SJCRH30 (cell line): Measurements from ENCODE around the gene VWA5A. TPM values are rescaled to one million over a fixed set of nuclear protein-coding genes. Genes with fewer than 3 reads are reported as not detected.
A peak's percentile ranks its signal among the peaks of the same experiment; 100 is the strongest.

Experiments
- DNase-seq, 2 experiments: peaks; one replicate each; pipeline ENCODE4 v3.0.0-alpha.2; 2015 to 2020
- H3K27ac ChIP-seq: fragments of 250-450 bp; sonication (Bioruptor Pico); 2 replicates; pipeline ENCODE4 v1.5.1; 2020; ENCODE audit warnings: mild to moderate bottlenecking, moderate library complexity
- H3K27me3 ChIP-seq: fragments of 250-450 bp; sonication (Bioruptor Pico); 2 replicates; pipeline ENCODE4 v1.5.1; 2020; ENCODE audit warnings: mild to moderate bottlenecking, moderate library complexity
- H3K36me3 ChIP-seq: fragments of 250-450 bp; sonication (Bioruptor Pico); 2 replicates; pipeline ENCODE4 v1.5.1; 2020; ENCODE audit warnings: mild to moderate bottlenecking, moderate library complexity
- H3K4me1 ChIP-seq: fragments of 250-450 bp; sonication (Bioruptor Pico); 2 replicates; pipeline ENCODE4 v1.5.1; 2020; ENCODE audit warnings: mild to moderate bottlenecking, moderate library complexity
- H3K4me3 ChIP-seq: fragments of 250-450 bp; sonication (Bioruptor Pico); 2 replicates; pipeline ENCODE4 v1.5.1; 2020; ENCODE audit warnings: mild to moderate bottlenecking, moderate library complexity
- H3K9me3 ChIP-seq: fragments of 250-450 bp; sonication (Bioruptor Pico); replicated peaks from 2 replicates; pipeline ENCODE4 v1.5.1; 2020; ENCODE audit warnings: mild to moderate bottlenecking, moderate library complexity
- total RNA-seq: library from RNA; depleted of rRNA; stranded (reverse); fragments of >200 nt; shearing (Covaris generic); gene quantifications from 2 replicates; pipeline ENCODE4 v1.2.3, GENCODE V29; 2014; rRNA removed

The VWA5A gene, protein sequence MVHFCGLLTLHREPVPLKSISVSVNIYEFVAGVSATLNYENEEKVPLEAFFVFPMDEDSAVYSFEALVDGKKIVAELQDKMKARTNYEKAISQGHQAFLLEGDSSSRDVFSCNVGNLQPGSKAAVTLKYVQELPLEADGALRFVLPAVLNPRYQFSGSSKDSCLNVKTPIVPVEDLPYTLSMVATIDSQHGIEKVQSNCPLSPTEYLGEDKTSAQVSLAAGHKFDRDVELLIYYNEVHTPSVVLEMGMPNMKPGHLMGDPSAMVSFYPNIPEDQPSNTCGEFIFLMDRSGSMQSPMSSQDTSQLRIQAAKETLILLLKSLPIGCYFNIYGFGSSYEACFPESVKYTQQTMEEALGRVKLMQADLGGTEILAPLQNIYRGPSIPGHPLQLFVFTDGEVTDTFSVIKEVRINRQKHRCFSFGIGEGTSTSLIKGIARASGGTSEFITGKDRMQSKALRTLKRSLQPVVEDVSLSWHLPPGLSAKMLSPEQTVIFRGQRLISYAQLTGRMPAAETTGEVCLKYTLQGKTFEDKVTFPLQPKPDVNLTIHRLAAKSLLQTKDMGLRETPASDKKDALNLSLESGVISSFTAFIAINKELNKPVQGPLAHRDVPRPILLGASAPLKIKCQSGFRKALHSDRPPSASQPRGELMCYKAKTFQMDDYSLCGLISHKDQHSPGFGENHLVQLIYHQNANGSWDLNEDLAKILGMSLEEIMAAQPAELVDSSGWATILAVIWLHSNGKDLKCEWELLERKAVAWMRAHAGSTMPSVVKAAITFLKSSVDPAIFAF
- total RNA-seq, result 34.7 and 38.1 TPM in 2 replicates

DNA sequence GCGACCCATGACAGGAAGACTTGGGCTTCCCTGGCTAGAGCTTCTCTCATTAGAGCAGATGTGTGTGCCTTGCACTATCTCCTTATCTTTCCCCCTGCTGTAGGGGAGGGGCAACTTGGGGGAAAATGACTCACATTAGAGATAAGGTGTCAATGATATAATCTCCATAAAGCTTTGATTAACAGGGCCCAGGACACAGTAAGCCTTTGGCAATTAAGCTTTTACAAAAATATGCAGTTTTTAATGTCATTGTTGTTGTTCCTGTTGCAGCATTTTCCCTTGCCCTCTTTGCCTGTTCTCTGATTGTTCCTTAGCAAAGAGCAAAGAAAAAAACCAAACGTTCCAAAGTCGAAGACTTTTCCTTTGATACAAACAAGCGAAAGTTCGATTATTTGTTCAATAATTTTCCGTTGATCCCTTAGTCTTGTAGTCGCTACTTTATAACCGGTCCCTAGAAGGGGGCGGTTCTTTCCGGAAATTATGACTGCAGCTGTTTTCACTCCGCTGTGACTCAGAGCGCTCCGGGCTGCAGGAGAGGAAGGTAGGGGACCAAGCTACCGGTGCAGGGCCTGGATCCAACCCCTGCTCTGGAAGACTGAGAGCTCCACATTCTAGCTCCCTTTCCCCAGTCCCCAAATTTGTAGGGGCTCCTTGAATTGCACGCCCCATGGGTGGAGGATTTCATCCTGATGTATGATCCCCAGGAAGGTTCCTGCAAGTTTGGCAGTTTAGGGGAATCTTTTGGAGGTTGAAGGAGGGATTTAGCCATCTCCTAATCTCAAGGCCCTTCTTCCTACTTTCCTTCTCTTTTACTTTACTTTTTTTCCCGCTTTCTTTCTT lies at the start of gene VWA5A:
TSS of gene VWA5A (plus strand) at position 509 of the 840 bp plus-strand sequence. CDS start 2,062 bp downstream, outside the sequence.
- Histone ChIP-seq H3K9me3 (no peaks in the 10 kb centered on the region), H3K4me3 (peak within 1 kb of the TSS; percentile 72), H3K36me3 (peaks cover 8% of the 10 kb centered on the region), H3K27me3 (no peaks in the 10 kb centered on the region), H3K27ac (peak within 1 kb of the TSS; percentile 58), H3K4me1 (peaks cover 4% of the 10 kb centered on the region; the same call in 1 of the 2 replicates)
- DNase-seq, result peak; percentile 82 to 87

DNA sequence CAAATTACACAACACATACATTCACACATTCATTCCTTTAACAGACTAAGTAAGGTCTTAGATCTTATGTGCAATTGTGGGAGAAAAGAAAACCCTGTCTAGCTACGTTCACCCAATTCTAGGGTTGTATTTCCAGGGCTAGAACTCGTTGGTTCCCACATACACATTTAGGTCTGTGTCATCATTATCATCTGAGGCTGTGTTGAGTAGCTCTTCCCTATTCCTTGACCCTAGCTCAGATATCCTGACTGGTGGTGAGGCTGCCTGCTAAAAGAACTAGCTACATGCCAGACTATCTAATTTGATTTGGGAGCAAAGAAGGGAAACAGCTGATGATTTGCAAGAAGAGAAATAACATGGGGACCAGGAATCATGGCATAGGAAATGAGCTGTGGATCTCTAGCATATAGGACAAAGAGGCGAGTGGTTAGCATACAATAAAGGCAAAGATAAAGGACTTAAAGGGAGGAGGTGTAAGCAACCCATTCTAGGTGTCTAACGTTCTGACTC lies 46.6 kb upstream of the VWA5A start:
- no peaks in the 10 kb centered on the region for H3K27me3 ChIP-seq
- no peak for DNase-seq
- H3K9me3 ChIP-seq, result no peaks in the 10 kb centered on the region
- no peak overlapping the region for H3K4me3 ChIP-seq
- H3K36me3 ChIP-seq, result no peaks in the 10 kb centered on the region
- no peaks in the 10 kb centered on the region for H3K4me1 ChIP-seq
- no peak overlapping the region for H3K27ac ChIP-seq

DNA sequence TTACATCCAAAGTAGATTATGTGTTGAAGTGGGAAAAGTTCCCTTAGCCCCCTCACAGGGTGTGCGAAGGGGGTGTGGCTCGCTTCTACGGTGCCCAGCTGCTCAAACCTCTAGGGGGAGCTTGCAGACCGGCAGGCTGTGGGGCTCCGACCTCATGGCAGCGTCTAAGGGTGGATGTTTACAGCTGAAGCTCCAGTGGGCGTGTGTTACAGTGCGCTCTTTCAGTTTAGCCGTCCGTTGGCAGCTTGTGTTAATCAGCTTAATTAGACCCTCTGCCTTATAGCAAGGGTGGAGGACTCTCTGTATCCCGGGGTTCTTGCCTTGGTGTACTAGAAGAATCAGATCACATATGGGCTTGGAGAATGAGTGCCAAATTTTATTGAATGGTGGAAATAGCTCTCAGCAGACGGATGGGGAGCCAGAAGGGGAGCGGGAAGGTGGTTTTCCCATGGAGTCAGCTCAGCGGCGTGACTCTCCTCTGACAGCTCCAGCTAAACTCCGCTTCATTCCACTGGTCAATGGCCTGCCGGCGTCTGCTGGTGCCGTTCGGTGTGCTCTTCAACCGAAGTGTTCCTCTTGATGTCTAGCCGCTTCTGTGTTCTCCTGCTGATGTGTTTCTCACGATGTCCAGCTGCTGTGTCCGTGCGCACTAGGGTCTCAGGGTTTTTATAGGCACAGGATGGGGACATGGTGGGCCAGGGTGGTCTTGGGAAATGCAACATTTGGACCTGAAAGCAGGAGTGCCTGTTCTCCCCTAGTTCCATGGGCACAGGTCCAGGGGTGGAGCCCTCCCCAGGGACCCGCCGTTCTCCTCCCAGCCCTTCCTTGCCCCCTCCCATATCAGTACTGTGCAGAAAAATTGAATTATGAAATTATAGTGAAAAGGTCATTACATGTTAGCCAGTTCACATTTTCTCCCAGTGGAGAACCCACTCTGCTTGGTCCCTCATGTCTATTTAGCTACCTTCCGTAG lies 45.5 kb upstream of the VWA5A start:
- H3K36me3 ChIP-seq, result no peaks in the 10 kb centered on the region
- H3K27ac ChIP-seq, result no peak overlapping the region
- DNase-seq, result peak; percentile 72 to 73
- H3K9me3 ChIP-seq, result no peaks in the 10 kb centered on the region
- no peaks in the 10 kb centered on the region for H3K4me1 ChIP-seq
- H3K4me3 ChIP-seq, result peak overlapping the region; percentile 29
- no peaks in the 10 kb centered on the region for H3K27me3 ChIP-seq

GRCh38 chr11:124070915-124071622 lies 44.2 kb upstream of the VWA5A start:
- Histone ChIP-seq H3K9me3 (no peaks in the 10 kb centered on the region), H3K4me3 (no peak overlapping the region), H3K27me3 (no peaks in the 10 kb centered on the region), H3K27ac (no peak overlapping the region), H3K4me1 (no peaks in the 10 kb centered on the region), H3K36me3 (no peaks in the 10 kb centered on the region)
- peak; percentile 46 to 80 for DNase-seq

GRCh38 chr11:124071623-124071948 lies 43.7 kb upstream of the VWA5A start:
- Histone ChIP-seq H3K27me3 (no peaks in the 10 kb centered on the region), H3K36me3 (no peaks in the 10 kb centered on the region), H3K4me1 (no peaks in the 10 kb centered on the region), H3K4me3 (no peak overlapping the region), H3K27ac (no peak overlapping the region), H3K9me3 (no peaks in the 10 kb centered on the region)
- no peak for DNase-seq

GRCh38 chr11:124072147-124072546 lies 43.1 kb upstream of the VWA5A start:
- no peak overlapping the region for H3K4me3 ChIP-seq
- H3K4me1 ChIP-seq, result no peaks in the 10 kb centered on the region
- H3K27me3 ChIP-seq, result no peaks in the 10 kb centered on the region
- DNase-seq, result no peak
- no peak overlapping the region for H3K27ac ChIP-seq
- no peaks in the 10 kb centered on the region for H3K36me3 ChIP-seq
- no peaks in the 10 kb centered on the region for H3K9me3 ChIP-seq

DNA sequence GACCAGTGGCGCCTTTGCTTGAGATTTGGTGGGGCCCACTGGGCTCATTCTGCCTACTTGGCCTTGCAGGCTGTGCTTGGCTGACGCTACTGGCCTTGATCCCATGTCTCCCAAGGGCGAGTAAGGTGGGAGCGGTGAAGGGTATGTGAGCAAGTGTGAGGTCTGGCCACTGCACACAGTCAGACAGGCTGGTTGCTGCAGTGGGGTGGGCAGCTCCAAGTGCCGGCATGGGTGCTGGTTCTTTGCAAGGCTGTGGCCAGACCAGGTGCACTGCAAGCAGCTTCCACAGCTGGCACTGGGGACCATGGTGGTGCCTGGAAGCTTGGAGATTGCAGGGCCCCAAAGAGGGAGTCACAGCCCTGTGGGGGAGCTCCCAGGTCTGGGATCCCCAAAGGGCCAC lies 40.7 kb upstream of the VWA5A start:
- Histone ChIP-seq H3K27me3 (no peaks in the 10 kb centered on the region), H3K9me3 (no peaks in the 10 kb centered on the region), H3K36me3 (no peaks in the 10 kb centered on the region), H3K4me1 (no peaks in the 10 kb centered on the region), H3K4me3 (no peak overlapping the region), H3K27ac (no peak overlapping the region)
- no peak for DNase-seq

DNA sequence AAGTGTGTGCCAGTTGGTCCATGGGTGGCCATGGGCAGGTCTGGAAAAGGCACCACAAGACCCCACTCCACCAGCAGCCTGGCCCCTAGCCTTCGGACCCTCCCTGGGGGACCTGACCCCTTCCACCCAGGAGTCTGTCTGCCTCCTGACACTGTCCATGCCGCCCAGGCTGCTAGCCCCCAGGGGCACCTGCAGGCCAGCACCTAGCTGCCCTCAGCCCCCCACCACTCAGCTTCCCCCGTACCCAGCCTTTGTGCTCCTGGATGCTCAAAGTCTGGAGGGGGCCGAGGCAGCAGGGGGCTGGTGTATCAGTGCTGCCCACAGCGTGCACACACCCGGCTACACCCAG lies 39.8 kb upstream of the VWA5A start:
- Histone ChIP-seq H3K4me1 (no peaks in the 10 kb centered on the region), H3K36me3 (no peaks in the 10 kb centered on the region), H3K9me3 (no peaks in the 10 kb centered on the region), H3K27me3 (no peaks in the 10 kb centered on the region), H3K4me3 (no peak overlapping the region; the same call in 1 of the 2 replicates), H3K27ac (no peak overlapping the region)
- no peak for DNase-seq

DNA sequence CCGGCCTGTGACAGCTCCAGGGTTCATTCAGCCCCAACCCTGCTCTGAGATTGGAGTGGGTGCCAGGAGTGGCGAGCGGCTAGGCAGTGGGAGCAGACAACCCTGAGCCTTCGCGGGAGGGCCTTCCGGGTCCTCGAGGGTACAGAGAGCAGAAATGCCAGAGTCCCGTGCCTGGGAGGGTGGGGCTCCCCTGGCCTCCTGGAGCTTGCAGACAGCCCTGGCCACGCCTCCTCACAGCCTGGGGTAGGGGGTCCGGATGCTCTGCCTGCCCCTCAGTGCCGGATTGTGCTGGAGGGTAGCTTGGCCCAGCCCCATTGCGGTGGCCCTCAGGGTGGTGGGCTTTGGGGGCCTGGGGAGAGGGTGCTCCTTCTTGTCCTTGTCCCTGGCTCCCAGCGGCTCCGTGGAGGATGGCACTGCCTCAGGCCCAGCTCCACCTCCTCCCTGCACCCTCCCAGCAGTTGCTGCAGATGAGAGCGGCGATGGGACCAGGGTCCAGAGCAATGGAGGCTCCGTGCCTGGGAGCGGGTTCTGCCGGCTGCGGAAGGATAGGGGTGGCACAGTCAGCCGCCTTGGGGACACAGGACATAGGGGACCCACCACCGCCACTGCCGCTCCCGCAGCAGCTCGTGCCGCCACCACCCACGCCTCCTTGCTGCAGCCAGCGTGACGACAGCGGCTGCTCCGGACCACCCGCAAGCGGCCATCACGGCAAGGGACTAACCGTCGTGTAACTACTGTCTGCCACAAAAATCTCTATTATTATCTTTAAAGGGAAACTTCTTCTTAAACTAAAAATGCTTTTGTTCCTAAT lies 39.2 kb upstream of the VWA5A start:
- Histone ChIP-seq H3K36me3 (no peaks in the 10 kb centered on the region), H3K9me3 (no peaks in the 10 kb centered on the region), H3K27me3 (no peaks in the 10 kb centered on the region), H3K4me1 (no peaks in the 10 kb centered on the region), H3K4me3 (peak overlapping the region; percentile 55), H3K27ac (no peak overlapping the region)
- peak in 1 of 2 experiments; percentile 15 for DNase-seq

- Histone ChIP-seq H3K4me1 (no peaks in the 10 kb centered on the region), H3K4me3 (no peak overlapping the region), H3K36me3 (no peaks in the 10 kb centered on the region), H3K27me3 (no peaks in the 10 kb centered on the region), H3K9me3 (no peaks in the 10 kb centered on the region), H3K27ac (no peak overlapping the region)
- DNase-seq, result no peak
These were observed 38.0 kb upstream of the VWA5A start for GRCh38 chr11:124077266-124077665.

- Histone ChIP-seq H3K27ac (no peak overlapping the region), H3K9me3 (no peaks in the 10 kb centered on the region), H3K4me1 (no peaks in the 10 kb centered on the region), H3K36me3 (no peaks in the 10 kb centered on the region), H3K4me3 (no peak overlapping the region), H3K27me3 (no peaks in the 10 kb centered on the region)
- DNase-seq, result no peak
These were observed 36.7 kb upstream of the VWA5A start for GRCh38 chr11:124078591-124078990.

GRCh38 chr11:124079631-124080326 lies 35.5 kb upstream of the VWA5A start:
- no peak for DNase-seq
- no peaks in the 10 kb centered on the region for H3K9me3 ChIP-seq
- no peaks in the 10 kb centered on the region for H3K4me1 ChIP-seq
- no peaks in the 10 kb centered on the region for H3K27me3 ChIP-seq
- no peak overlapping the region for H3K4me3 ChIP-seq
- H3K27ac ChIP-seq, result no peak overlapping the region
- H3K36me3 ChIP-seq, result no peaks in the 10 kb centered on the region
